Heart left ventricle (tissue), 13 donors: ENCODE results near the gene SPIRE1.

Source experiments
- POLR2A ChIP-seq, 2 donors: fragments of 450-650 bp; IDR thresholded peaks; one replicate each; pipeline ENCODE4 v1.6.1; 2017; ENCODE audit warnings: antibody characterized with exemption in 2 of 2, mild to moderate bottlenecking in 2 of 2, moderate library complexity in 2 of 2
- TF ChIP-seq, protein P1 (sequence below), 12 donors: fragments of 200-600 bp; sonication (generic) in 4 of 12; IDR thresholded peaks; one replicate each; pipeline versions ENCODE4 v1.5.0 to v1.8.0; 2018 to 2022; ENCODE audit warnings: antibody characterized with exemption in 12 of 12, mild to moderate bottlenecking in 5 of 12
- donor health status: ischemic (EF 13 %, LVEDD 7.1; RV severe dilation, severe dysfunction).
- donor health status: DM: no; HTN: yes; CAD: no.
- donor health status: DM: no; HTN: no; CAD: no.
- donor health status: ischemic (EF 25% LVEDD 6.9; RV normal size, moderate dysfunction).
- donor health status: ischemic (EF 25% LVEDD 5.7; RV mildly dilated, moderate dysfunction).
- donor health status: ischemic (EF 35%, LVEDD 5.7; RV mildly dilated, moderate dysfunction).
- donor health status: nonischemic (EF 11% LVEDD 7.7; RV severe dilation, severe dysfunction).
- donor health status: DM: yes; HTN: yes; CAD: no.
- donor health status: PGD.
- donor health status: ischemic (EF 29% LVEDD 5.4; RV normal size, mild dysfunction).
- donor health status: nonischemic (EF 23%, LVEDD 6.1; RV moderate dilation, normal function).

DNA sequence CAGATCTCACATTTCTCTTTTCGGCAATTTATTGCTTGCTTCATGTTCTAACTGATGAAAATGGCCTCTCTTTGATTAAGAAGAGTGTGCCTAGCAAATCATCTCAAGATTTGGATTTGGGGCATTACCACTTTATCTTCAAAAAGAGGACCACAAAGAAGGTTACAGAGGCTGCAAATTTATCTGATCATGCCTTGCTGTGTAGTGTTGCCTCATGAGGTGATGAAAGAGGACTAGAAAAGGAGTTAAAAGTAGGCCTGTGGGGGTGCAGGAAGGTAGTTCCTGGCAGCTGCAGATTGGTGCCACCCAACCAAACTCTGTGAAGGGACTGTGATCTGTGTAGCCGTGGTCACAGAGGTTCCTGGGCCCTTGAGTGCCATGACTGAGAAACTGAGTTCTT lies 181.0 kb downstream of the SPIRE1 start:
- TF ChIP-seq, protein P1, sequence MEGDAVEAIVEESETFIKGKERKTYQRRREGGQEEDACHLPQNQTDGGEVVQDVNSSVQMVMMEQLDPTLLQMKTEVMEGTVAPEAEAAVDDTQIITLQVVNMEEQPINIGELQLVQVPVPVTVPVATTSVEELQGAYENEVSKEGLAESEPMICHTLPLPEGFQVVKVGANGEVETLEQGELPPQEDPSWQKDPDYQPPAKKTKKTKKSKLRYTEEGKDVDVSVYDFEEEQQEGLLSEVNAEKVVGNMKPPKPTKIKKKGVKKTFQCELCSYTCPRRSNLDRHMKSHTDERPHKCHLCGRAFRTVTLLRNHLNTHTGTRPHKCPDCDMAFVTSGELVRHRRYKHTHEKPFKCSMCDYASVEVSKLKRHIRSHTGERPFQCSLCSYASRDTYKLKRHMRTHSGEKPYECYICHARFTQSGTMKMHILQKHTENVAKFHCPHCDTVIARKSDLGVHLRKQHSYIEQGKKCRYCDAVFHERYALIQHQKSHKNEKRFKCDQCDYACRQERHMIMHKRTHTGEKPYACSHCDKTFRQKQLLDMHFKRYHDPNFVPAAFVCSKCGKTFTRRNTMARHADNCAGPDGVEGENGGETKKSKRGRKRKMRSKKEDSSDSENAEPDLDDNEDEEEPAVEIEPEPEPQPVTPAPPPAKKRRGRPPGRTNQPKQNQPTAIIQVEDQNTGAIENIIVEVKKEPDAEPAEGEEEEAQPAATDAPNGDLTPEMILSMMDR (IDR thresholded peaks at IDR 0.05), result no peak
- TF ChIP-seq POLR2A (IDR thresholded peaks at IDR 0.05), result no peak
